Superior temporal gyrus (tissue), 1 donor: ENCODE data around the gene CEP152.
"Not testable (repeated sequence)": the region's sequence is repeated elsewhere in the genome, so short reads cannot be mapped to it uniquely, and the experiment has no call there.

Source experiments
- DNase-seq: peaks from one replicate; pipeline ENCODE4 v3.0.0-alpha.2; 2016; ENCODE audit errors: extremely low spot score

The CEP152 gene

DNA sequence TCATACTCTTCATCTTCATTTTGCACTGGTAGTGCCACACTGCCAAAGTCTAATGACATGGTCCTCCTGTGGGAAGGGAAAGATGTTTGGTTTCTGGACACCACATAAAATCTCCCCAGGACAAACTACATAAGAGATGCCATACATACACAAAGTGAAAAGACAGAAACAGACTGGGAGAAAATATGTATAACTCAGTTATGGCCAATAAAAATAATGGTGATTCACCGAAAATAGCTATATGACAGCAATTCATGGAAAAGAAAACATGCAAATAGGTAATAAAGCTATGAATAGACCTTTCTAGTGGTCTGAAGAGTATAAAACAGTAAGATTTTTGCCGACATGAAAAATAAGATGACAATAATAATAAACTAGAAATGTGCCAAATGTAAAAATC, 5.3 kb downstream of the CEP152 start:
- DNase-seq, result no peak

DNA sequence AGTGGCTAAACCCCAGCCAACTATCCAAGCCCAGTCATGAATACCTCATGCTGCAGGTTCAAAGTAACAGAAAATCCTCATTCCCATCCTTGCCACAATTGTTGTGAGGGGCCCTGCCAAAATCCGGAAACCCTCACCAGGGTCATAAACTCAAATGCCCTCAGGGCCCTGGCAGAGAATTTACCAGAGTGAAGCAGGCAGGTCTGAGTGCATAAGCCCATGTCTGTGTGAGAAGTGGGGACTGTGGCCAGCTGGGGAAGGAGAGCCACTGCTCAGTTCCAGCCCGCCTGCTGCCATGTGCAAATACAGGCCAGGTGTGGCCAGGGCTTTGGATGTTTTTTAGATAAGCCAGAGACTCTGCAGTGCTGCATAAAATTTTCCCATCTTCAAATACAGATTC, 7.0 kb downstream of the CEP152 start:
- DNase-seq, result no peak

DNA sequence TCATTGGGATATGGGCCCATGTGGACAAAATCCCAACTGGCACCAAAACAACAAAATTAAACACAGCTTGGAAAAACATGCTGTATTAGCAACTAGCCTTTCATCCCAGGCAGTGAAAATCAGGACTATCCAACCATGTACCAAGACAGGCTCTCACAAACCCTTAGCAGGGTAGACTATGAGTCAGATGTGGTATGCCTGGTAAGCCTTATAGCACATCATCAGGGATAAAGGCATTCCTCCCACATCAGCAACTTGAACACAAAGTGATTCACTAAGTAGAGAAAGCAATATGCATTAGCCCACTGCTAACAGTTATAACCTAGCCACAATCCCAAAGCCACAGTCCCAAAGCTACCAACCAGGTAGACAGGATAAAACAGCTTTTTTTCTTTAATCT, 8.0 kb downstream of the CEP152 start:
- DNase-seq, result no peak

DNA sequence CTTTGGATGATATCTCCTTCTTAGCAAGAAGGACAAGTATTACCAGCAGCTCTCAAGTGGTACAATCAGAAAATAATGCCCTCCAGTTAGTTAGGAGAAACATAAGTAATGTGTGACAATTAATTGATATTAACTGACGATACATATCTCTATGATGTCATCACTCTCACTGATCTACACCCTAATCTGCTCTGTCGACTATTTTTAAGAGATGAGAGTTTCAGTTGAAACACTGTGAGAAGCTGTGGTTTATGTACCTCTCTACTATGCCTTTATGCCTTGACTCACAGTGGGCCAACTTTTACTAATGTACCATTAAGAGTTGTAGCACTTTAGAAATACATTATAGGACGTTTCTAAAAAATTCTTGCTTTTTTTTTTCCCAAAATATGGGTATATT, 8.6 kb downstream of the CEP152 start:
- no peak for DNase-seq

DNA sequence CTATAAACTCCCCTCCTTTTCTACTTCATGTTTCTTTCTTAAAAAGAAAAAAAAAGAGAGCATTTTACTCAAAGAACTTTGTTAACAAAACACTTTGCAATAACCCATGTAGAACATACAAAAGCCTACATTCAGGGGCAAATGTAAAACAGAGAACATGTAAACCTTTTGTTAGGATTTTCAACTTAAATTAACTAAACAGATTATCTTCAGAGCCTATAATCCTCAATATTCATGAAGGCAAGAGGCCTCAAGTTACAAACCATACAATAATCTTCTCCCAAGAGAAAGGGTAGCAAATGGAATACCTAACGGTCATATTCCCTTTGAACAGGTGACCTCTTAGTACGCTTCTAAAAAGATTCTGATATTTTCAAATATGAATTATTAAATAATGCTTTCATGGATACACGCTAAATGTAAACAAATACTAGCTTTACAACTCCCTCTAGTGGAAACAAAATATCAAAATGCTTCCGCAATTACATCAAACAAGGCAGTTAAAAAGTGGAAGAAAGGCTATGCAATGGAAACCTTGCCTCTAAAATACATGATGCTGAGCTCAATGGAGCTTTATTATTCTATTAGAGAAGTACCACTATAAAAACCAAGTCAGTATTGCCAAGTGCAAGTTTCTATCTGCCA, 9.9 kb downstream of the CEP152 start:
- DNase-seq, result peak; percentile 81

- DNase-seq, result no peak
Observed at GRCh38 chr15:48800245-48800644, 10.6 kb downstream of the CEP152 start.

GRCh38 chr15:48798319-48798718, 12.6 kb downstream of the CEP152 start:
- DNase-seq, result no peak

DNA sequence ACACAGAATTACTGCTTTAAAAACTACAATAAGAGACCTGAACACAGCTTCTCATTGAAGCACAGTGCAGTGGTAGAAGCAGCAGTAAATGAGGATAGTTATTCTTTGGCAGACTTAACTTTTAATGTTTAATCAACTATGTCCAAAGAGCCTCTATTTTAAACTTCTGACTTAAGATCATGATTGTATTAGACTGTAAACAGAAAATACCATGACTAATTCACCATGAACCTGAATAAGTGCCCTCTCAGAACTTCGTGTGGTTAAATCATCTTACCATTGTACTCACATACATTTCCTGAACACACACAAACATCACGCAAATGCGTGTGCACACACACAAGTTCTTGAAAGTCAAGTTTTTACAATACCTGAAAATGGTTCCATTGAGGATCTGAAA, 13.9 kb downstream of the CEP152 start:
- DNase-seq, result no peak

- no peak for DNase-seq
Observed at GRCh38 chr15:48796521-48796920, 14.3 kb downstream of the CEP152 start.

DNA sequence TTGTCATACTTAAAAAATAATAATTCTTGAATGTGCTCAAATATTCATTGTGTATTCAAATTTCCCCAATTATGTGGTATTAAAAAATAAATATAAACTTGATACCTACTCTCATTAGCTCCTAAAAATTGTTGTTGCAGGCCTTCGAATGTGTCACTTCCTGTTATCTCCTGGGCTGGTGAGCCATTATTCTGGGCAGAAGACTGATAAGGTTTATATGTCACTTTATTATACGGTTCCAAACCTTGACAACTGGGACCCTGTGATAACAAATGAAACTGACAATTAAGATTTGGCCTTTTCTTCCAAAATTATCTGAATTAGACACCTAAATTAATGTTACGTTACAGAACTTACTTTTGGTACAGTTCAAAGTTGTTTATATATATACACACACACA, 15.0 kb downstream of the CEP152 start:
- no peak for DNase-seq

DNA sequence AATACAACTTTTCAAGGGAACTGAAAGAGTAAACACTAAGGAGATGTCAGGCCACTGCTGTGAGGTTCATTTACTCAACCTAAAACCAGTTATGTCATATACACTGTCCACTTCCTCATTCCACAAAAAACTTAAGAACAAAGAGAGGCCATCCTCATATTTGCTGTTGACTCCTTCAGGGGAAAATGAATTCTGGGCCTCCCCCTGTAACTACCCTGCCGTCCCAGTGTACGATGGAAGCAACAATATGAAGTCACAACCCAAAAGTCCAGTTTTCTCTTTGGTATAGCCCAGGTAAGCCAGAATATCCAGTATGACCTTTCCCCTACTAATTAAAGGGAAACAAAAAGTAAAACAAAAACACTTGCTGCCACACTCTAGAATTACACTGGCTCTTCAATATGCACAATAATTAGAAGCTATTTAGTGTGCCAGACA, 16.2 kb downstream of the CEP152 start:
- no peak for DNase-seq

DNA sequence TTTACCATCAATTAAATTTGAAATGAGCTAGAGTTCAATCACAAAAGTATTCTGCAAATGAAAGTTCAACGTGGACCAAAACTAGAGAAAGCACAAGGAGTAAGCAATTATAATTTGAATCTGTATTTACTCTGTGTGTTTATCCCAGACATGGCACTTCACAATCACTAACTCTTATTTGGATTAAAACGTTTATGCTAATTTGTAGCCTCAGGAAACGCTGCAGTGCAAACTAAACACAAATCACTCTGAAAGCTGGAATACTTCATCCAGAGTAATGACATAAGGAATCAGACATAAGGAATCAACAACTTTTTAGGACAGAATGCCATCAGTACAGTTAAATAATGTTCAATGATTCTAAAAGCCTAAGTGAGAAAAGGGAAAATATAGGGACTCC, 18.5 kb downstream of the CEP152 start:
- no peak for DNase-seq

- not testable (repeated sequence) for DNase-seq
Observed at GRCh38 chr15:48790466-48791115, 20.3 kb downstream of the CEP152 start.

GRCh38 chr15:48785712-48786111, 25.2 kb downstream of the CEP152 start:
- DNase-seq, result no peak

GRCh38 chr15:48785195-48785594, 25.7 kb downstream of the CEP152 start:
- DNase-seq, result no peak

- DNase-seq, result no peak
Observed at GRCh38 chr15:48784756-48785155, 26.1 kb downstream of the CEP152 start.

GRCh38 chr15:48782911-48783310, 28.0 kb downstream of the CEP152 start:
- DNase-seq, result no peak

- DNase-seq, result no peak
Observed at GRCh38 chr15:48781481-48782081, 29.3 kb downstream of the CEP152 start.

- DNase-seq, result no peak
Observed at GRCh38 chr15:48781017-48781416, 29.9 kb downstream of the CEP152 start.

DNA sequence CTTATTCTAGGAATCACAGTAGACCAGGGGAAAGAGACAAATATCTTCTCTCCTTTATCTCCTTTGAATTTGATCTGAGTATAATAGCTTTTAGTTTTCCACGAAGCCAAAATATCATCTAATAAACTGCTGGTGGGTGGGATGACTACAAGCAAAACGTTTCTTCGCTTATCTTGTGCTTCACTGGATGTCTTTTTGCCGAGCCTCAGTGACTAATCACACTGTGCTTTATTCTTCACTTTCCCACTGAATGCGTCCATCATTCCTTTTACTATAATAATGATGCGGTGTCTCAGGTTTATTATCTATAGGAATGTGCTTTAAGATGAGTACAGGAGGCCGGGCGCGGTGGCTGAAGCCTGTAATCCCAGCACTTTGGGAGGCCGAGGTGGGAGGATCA, 32.5 kb downstream of the CEP152 start:
- DNase-seq, result no peak

GRCh38 chr15:48777645-48778330, 33.1 kb downstream of the CEP152 start:
- peak; percentile 13 for DNase-seq

DNA sequence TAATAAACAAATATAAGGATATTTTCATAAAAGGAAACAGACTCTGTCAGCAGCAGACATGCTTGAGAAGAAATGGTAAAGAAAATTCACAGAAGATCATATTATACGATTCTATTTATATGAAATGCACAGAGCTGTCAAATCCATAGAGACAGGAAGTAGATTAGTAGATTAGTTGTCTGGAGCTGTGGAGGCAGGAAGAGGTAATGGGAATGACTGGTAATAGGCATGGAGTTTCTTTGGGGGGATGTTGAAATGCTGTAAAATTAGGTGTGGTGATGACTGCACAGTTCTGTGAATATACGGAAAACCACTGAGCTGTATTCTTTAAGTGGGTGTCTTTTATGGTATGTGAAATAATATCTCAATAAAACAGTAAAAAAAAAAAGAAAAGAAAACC, 35.3 kb downstream of the CEP152 start:
- no peak for DNase-seq

GRCh38 chr15:48774484-48774883, 36.4 kb downstream of the CEP152 start:
- no peak for DNase-seq
